Left kidney (tissue), 2 donors: ENCODE results near the gene PTPN20. TPM values are rescaled to one million over a fixed set of nuclear protein-coding genes. Genes with fewer than 3 reads are reported as not detected.

Source experiments
- DNase-seq: peaks from one replicate; pipeline ENCODE4 v3.0.0-alpha.2; 2013
- polyA plus RNA-seq: library from polyadenylated mRNA; unstranded; fragments of 120-200 nt; gene quantifications from one replicate; pipeline ENCODE4 v1.2.1, GENCODE V29; 2013; ENCODE audit not compliant: insufficient read length

Gene PTPN20
- polyA plus RNA-seq, 1 donor, result 7.3 TPM

DNA sequence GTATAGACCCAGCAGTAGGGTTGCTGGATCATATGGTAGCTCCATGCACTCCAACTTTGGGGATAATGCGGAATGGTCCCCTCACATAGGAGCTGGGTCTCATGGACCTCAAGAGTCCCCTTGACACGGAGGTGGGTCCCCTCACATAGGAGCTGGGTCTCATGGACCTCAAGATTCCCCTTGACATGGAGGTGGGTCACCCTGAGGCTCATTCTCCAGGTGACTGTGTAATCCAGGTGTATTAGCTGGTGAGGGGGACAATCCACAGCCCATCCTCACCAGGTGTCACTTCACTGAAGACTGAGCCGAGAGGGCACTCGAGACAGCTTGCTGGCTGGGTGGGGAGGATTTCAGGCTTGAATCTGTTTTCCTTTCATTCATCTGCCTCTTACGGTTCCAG, 121.9 kb downstream of the PTPN20 start:
- no peak for DNase-seq

DNA sequence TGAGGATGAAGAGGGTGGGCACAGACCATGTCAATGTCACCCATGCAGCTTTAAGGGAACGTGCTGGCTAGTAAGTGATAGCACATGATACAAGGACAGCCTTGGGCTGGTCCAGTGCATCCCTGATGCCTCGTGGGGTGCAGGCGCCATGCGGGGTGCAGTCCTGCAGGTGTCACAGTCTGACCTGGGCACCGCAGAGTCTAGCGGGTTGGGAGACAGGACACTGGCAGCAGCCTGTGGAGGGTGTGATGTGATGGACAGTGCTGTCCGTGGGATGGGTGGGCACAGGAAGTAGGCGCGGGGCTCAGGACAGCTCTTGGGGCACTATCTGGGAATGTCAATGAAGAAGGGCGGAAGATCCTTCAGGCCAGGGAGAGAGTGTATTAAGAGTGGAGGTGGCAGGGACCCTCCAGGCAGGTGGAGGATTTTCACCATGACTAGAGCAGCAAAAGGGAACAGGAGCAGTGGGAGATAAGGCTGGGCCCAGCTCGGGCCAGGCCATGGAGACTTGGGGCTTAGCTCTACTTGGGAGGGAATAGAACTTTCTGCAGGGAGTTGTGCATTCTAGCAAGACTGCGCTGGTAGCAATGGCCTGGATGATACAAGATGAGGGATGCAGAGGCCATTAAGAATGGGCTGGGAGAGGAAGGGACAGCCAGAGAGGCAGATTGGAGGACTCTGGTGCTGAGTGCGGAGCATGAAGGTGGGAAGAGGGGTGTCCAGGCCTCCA, 122.5 kb downstream of the PTPN20 start:
- DNase-seq, result no peak

DNA sequence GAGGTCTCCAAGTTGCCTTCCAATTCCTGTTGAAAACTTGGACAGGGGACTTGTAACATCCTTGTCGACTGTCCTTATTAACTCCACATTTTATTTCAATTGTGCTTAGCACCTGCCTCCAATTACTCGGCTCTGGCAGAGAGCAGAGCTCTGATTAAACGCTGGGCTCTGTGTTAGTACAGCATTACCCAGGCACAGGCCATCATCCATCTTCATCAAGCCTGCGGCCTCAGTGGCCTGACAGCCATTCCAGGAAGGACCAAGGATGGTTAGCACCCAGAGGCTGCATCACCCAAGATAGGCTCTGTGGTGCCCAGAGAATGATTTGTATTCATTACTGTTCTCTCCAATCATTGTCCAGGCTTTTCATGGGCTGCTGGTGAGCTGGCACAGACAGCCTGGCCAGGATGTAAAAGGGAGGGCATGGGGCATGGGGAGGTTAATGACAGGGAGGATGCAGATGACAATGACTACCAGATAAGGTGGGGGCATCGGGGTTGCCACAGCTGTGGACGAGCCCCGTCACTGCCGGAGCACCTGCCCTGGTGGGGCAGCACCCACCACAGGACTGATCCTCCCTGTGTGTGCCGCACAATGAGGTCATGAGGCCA, 123.3 kb downstream of the PTPN20 start:
- DNase-seq, result no peak

DNA sequence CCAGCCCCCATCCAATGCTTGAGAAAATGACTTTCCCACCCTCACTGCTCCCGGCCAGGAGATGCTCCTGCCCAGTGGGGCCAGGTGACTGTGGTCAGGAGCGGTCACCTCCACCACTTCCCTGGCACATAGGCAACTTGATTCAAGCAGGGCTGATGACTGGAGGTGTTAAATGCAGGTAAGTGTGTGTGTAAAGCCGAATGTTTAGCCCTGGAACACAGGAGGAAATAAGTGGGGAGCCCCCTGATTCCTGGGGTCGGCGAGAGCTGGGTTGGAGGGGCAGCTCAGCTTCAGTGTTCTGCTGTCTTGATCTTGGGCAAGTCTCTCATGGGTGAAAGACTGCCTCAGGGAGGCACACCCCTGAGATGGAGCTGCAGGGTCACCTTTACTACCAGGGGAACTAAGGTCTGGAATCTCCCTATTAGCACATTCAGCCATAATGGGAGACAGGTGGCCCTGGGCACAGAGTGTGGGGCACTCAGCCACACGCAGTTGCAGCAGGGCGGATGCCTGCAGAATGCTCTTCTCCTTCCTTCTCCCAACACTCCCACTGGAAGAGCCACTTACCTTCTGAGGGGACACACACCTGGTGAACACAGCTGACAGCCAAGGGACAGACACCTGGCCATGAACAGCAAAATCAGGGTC, 124.1 kb downstream of the PTPN20 start:
- DNase-seq, result no peak

DNA sequence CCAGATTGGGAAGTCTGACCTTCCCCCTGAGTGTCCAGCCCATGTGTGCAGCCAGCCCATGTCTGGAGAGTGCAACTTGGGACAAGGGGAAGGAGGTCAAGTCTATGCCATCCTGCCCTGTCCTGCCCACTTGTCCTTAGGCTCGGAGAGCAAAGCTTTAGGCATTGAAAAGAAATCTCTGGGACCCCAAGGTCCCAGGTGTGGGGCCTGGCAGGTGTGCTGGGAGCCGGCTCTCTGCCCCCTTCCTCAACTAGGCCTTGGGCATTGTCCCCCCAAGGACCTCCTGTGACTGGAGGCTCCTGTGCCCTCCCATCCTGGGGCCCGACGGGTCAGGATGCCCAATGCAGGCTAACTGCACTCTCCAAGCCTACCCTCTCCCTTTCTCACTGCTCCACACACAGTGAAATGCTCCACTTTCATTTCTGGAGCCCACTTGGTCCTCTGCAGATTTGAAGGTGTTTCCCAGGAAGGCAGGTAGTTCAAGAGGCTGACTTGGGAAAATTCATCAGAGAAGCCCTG, 124.7 kb downstream of the PTPN20 start:
- DNase-seq, result no peak

DNA sequence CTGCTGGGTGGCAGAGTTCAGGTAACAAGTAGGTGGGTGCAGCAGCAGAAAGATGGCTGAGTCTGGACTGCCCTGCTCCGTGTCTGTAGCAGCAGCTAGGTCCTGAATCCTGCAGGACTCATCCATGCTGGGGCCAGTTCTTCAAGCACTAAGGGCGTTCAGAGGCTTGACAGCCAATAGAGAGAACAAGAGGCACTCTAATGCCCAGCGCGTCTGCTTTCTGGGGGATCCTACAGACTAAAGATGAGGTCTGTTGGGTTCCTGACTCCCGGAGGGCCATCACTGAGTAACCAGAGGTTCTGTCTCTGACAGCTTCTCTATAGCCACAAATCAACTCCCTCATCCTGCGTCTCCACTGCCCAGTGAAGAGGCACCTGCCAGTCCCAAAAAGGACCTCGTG, 125.5 kb downstream of the PTPN20 start:
- DNase-seq, result no peak

DNA sequence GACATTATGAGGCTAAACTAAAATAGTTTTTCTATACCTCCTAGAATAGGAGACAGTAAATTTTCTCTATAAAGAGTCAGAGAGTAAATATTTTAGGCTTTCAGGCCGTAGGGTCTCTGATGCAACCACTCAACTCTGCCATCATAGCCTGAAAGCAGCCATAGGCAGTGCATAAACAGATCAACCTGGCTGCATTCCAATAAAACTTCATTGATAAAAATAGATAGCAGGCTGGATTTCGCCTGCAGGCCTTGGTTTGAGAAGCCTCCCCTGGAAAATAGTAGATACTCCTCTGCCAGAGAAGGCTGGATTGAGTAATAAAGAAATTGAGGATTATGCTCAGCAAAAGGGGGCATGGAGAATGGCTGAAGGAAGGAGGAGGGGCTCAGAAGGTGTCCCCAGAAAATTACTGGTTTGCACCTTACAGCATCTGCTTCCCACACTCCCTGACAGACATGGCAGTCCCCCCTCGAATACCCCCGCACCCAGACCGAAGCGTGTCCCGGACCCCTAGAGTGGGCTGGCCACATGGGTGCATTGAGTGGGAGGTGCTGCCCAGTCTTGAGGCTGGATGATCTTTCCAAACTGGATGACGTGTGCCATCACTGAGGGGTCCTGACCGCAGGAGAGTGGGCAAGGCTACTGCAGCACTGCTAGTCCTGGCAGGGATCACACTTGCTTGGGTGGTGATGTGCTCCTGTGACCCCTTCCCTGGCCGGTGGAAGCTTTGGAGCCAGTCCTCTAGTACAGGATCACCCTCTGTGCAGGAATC, 126.6 kb downstream of the PTPN20 start:
- no peak for DNase-seq

DNA sequence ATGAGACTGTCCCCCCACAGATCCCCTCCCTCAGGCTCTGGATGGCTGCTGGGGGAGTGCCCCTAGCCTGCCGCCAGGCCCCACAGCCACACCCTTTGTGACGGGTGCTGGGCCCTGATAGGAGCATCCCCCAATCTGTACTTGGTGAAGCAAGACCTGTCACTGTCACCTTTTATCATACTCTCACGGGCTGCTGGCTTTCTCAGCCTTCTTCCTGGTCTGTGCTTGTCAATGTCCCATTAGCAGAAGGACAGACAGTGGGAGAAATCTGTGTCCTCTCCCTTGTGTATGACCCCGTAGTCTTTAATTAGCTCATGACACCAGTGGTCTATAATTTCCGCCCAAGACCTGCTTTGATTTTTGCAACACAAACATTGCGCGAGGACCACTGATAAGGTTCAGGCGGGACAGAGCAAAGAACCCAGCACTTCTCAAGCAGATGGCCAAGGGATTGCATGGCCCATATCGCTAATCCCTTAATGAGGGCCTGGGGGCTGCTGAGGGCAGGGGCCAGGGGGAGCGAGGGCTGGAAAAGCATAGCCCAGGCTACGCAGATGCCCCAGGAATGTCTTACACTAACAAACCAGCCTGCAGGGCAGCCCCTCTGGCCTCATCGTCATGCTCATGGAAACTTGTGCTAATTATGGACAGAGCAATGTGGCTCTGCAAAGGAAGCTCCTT, 127.8 kb downstream of the PTPN20 start:
- no peak for DNase-seq

DNA sequence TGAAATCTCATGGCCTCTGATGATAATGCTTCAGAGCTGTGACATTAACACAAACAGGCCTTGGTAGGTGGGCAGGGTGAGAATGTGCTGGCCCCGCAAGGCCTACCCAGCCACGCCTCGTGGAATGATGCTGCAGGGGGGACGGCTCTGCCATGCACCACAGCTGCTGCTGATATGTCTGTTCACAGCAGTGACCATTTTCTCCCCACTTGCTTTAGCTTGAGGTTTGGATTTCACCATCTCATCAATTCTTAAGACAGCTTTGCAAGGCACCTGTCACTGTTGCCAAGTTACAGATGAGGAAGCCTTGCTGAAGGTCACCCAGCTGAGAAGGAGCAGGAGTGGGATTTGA, 128.3 kb downstream of the PTPN20 start:
- DNase-seq, result no peak

DNA sequence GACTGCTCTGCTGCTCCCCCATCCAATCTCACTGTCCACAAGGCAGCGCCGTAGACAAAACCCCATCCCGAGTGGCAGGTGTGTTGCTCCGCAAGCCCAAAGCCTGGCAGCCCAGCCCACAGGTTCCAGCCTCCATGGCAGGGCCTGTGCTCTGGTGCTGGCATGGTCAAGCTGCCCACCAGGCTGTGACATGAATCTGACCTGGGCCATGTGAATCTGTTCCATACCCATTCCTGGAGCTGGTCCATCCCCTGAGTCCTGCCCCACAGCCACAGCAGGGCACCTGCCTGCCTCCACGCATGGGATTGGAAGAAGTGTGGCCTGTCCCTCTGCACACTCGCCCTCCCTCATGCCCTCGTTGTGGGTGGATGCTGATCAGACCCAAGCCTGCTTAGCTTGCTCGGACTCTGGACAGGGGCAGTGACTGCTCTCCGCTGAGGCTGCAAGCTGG, 128.8 kb downstream of the PTPN20 start:
- DNase-seq, result no peak

DNA sequence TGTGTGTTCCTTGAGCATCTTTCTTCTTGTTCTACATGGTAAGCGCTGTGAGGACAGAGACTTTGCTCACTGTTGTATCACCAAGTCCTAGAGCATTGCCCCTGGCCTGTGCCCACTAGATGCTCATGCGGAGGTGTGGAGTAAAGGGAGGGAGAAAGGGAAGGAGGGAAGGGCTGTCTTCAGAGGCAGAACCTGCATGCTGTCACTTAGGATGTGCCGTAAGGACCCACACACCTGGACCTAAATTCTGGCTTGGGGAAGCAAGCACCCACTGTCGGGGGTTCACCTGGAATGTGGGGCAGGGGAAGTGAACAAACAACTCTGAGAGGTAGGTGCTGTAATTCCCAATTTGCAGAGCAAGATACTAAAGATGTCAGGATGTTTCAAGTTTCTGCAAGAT, 129.5 kb downstream of the PTPN20 start:
- DNase-seq, result no peak

DNA sequence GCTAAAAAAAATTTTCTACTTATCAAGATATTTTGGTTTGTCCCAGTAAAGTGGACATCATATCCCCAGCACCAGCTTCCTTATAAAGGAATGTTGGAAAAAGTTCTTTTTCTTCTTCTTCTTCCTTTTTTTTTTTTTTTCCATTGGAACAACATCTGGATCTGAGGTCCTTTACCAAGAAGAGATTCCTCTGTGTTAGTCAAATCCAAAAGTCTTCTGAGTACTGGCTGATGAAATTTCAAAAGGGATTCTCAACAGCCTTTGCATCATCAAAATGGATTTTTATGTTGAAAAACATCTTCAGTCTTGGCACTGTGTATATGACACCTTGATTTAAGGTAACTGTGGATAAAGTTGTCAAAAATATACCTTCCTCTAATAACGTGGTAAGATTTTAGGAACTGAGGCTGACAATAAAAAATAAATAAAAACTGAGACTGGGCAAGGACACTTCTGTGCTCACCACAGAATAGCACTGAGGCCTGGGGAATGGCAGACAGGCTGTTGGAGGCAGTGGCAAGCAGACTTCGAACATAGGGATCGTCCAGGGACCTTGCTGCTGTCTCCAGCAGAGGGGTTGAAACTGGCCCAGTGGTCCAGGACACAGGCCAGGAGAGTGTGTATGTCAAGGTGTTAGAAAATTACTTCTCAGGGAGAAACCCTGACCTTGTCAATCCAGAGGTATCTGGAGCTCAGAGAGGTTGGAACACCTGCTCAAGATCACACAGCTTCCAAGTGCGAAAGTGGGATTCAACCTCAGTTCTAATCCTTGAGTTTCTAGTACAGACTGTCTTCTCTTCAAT, 130.4 kb downstream of the PTPN20 start:
- no peak for DNase-seq

DNA sequence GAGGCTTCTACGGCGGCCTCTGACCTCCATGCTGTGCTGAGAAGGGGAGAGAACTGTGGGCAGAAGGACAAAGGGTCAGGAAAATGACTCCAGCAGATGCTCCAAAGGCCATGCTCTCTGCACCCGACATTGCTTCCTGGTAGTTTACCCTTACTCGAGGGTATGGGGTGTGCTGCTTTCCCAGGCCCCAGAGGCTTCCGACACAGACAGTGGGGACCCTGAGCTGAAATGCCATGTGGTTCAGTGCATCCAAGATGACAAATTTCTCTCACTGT, 130.9 kb downstream of the PTPN20 start:
- DNase-seq, result no peak

DNA sequence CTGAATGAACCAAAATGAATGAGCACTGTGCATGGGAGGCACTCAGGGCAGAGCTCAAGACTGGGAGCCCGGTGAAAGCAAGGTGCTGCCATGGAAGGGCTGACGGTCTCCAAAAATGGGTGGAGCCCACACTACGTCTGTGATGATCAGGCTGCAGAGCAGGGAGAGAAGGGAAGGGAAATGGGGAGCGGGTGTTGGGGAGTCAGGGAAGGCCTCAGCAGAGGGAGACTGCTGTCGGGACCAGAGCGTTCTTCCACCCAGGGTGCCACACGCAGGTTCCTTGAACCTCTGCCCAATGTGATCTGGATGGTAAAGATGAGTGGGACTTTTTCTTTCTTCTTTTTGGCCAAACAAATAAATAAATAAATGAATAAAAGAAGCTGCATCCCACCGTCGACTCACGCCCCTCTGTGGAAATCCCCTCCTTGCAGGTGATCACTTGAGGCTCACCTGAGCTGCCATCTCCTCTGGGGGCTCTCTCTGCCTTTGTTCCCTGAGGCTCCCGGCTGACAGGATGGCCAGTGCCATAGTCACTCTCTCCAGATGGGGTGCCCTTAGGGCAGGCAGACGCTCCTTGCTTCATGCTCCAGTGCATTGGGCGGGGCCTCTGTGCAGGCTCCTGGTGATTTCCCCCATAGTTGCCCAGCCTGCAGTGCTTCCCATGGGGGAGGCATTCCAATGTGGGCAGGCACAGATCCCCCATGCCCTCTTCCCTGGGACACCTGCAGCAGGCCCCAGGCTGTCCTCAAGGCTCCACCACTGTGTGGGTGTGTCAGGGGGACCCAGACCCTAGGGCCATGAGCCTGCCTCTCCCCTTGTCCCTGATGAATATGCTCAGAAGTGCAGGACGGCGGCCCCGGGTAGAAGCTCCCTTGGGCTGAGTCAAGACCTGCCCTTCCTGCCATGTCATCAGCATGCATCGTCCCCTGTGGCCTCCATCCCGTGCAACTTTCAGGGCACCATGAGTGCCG, 131.8 kb downstream of the PTPN20 start:
- no peak for DNase-seq

DNA sequence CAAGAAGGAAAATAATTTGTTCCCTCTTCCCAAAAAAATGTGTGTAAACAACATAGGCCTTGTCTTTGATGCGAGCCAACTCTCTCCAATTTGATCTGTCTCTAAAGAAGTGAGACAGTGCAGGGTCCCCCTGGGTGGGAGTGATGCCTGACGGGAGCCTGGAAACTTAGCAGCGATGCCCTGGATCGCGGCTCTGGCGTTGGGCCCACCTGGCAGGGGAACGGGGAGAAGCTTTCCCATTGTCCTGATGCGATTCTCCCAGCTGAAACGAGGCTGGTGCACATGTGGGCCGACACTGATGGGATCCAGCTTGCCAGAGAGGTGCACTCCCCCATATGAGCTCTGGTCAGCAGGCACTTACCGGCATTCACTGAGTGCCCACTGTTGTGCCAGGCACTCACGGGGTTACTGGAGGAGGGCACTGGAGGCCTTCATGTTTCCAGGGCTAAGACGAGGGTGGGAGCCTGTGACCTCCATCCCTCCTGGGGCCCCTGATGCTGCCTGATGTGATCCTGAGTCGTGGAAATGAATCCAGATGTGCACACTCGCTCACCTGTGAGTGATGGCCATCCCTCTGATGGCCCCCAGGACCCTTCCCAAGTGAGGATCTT, 132.8 kb downstream of the PTPN20 start:
- no peak for DNase-seq

DNA sequence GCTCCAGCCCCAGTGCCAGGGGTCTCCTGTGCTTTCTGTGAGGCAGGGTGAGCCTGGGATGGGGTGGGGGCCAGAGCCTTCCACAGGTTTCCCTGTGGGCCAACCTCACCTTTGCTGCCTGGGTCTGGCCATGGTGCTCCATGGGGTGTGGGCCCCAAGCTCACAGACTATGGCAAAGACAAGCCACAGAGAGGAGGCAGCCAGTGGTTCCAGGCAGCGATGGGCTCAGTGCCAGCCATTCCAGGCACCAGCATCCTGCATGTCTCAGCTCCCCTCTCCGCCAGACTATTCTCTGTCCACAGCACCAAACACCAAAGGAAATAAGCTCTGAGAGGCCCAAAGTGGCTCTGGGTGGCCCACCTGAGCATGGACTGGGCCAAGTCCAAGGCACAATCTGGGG, 133.5 kb downstream of the PTPN20 start:
- DNase-seq, result no peak

DNA sequence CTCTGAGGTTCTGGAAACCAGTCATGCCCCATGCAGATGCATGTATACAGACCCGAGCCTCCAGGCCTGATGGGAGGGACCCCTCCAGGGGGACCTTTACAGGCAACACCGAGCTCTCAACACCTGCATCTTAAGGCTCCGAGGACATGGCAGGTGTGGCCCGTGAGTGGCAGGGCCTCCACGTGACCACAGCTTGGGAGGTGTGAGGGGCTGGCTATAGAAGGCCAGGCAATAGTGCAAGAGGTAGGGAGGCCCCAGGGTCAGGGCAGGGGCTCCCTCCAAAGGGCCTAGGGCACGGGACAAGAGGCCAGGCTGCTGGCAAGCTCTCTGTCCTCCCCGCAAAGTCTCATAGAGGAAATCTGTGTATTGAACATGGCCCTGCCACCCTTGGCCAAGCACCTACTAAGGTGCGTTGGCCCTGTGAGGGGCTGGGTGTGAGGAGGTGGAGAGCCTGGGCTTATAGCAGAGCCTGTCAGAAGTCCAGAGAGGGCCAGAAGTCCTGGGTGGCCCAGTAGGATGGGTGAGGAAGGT, 134.2 kb downstream of the PTPN20 start:
- DNase-seq, result no peak

DNA sequence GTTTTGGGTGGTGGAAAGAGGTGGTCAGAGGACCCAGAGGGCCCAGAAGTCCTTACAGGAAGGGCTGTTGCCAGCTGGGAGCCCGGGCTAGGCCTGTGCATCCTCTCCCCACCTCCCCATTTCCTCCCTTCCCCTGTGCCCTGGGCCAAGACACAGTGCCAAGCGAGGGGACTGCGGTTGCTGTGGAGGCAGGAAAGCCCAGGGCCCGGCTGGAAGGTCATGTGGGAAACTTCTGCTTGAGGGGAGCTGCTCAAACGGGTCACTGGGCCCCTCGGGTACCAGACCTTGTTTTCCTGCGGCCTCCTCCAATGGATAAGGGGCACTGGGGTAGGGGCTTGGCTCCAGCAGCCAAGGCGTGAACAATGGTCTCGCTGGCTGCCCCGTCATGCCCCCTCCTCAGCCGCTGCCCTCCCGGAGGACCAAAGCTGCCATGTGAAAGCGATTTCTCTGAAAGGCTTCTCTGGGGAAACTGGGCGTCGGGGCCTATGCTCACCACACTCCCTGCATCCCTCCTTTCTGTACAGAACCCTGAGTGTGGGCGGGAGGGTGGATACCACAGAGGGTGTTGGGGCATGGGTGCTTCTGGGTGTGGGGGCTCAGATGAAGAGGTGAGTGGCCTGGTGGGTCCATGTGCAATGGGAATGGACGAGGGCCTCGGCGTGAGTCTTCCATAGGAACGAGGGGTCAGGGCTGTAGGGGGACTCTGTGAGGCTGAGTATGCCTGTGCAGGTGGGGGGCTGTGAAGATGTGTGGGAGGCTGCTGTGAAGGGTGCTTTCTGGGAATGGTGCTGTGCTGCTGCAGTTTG, 135.3 kb downstream of the PTPN20 start:
- DNase-seq, result no peak

DNA sequence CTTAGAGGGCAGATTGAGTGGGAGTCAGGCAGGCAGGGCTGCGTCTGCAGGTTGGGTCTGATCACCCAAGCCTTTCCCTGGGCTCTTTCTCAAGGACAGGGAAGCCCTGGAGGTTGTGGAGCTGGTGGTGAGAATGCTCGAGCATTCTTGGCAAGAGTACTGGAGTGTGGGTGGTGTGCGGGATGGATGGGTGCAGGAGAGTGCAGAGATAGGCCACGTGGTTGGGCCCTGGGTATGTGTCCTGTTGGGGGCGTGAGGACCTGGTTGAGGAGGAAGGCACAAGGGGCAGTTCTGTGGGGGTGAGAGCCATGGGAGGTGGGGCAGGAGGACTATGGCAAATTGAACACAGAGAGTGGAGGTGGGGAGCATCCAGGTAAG, 135.9 kb downstream of the PTPN20 start:
- no peak for DNase-seq
